HL-60 (cell line): ENCODE measurements around the gene SSR2.

ENCODE experiments used
- DNase-seq, 2 experiments: peaks; one replicate each; pipeline ENCODE4 v3.0.0-alpha.2; 2010 to 2020; ENCODE audit warnings: low read depth in 1 of 2, low spot score in 1 of 2
- H3K27ac ChIP-seq: fragments of 250-450 bp; sonication (Bioruptor Pico); replicated peaks from 2 replicates; pipeline ENCODE4 v1.5.1; 2020; ENCODE audit warnings: mild to moderate bottlenecking, moderate library complexity
- H3K27me3 ChIP-seq: fragments of 250-450 bp; sonication (Bioruptor Pico); 2 replicates; pipeline ENCODE4 v1.5.1; 2021; ENCODE audit warnings: mild to moderate bottlenecking, moderate library complexity; ENCODE audit not compliant: insufficient read depth, poor library complexity, severe bottlenecking
- H3K4me3 ChIP-seq: replicated peaks from 2 replicates; pipeline ENCODE4 v1.5.1; 2011; ENCODE audit warnings: mild to moderate bottlenecking, control low read depth, low read length; ENCODE audit not compliant: insufficient read depth
- GABPA ChIP-seq: IDR thresholded peaks from 2 replicates; pipeline ENCODE4 v1.6.1; 2012; ENCODE audit warnings: low read depth
- POLR2AphosphoS5 ChIP-seq: IDR thresholded peaks from 2 replicates; pipeline ENCODE4 v1.6.1; 2012; ENCODE audit warnings: low read depth
- REST ChIP-seq: IDR thresholded peaks from 2 replicates; pipeline ENCODE4 v1.6.1; 2012; ENCODE audit warnings: low read depth; ENCODE audit not compliant: insufficient replicate concordance
- SPI1 ChIP-seq: IDR thresholded peaks from 2 replicates; pipeline ENCODE4 v1.6.1; 2012; ENCODE audit warnings: low read depth, mild to moderate bottlenecking, borderline replicate concordance
- long read RNA-seq: library from polyadenylated mRNA; unstranded; transcript quantifications from one replicate; pipeline ENCODE4 v2.0.0, GENCODE V29; 2020
- TF ChIP-seq, protein P1 (sequence below): IDR thresholded peaks from one replicate; pipeline ENCODE4 v1.5.1; 2011; ENCODE audit warnings: low read length, control low read depth, inconsistent platforms; ENCODE audit not compliant: insufficient read depth

Gene SSR2
- long read RNA-seq, transcript SSR2-210 (6 exons, 895 nt): minor isoform, 5 of 949 reads
- long read RNA-seq, transcript SSR2-201 (6 exons, 1,116 nt): major isoform, 872 of 949 reads
- long read RNA-seq, transcript SSR2-209 (5 exons, 1,040 nt): minor isoform, 26 of 949 reads
- long read RNA-seq, partial matches to known transcripts: 18 of 949 reads
- long read RNA-seq, other reads (novel, unspliced or antisense): 22 of 949 reads

- TF ChIP-seq, protein P1, sequence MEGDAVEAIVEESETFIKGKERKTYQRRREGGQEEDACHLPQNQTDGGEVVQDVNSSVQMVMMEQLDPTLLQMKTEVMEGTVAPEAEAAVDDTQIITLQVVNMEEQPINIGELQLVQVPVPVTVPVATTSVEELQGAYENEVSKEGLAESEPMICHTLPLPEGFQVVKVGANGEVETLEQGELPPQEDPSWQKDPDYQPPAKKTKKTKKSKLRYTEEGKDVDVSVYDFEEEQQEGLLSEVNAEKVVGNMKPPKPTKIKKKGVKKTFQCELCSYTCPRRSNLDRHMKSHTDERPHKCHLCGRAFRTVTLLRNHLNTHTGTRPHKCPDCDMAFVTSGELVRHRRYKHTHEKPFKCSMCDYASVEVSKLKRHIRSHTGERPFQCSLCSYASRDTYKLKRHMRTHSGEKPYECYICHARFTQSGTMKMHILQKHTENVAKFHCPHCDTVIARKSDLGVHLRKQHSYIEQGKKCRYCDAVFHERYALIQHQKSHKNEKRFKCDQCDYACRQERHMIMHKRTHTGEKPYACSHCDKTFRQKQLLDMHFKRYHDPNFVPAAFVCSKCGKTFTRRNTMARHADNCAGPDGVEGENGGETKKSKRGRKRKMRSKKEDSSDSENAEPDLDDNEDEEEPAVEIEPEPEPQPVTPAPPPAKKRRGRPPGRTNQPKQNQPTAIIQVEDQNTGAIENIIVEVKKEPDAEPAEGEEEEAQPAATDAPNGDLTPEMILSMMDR: no peak
- no peak; the same call in 1 of the 2 replicates for TF ChIP-seq SPI1
- TF ChIP-seq REST: no peak
- TF ChIP-seq POLR2AphosphoS5: peak; percentile 77; the same call in 1 of the 2 replicates
- TF ChIP-seq GABPA: peak; percentile 94
- peak; percentile 93 to 94 for DNase-seq
- Histone ChIP-seq H3K27ac (peak within 1 kb of the TSS; percentile 72), H3K4me3 (peak within 1 kb of the TSS; percentile 95), H3K27me3 (no peaks in the 10 kb centered on the region)
These were observed at the start of gene SSR2 for GRCh38 chr1:156020293-156021092. Gene SSR2 (minus strand): TSS chr1:156020951. CDS start chr1:156020167, 784 bp downstream.

- no peak overlapping the region for H3K4me3 ChIP-seq
- H3K27ac ChIP-seq: no peak overlapping the region
- H3K27me3 ChIP-seq: no peaks in the 10 kb centered on the region
- TF ChIP-seq REST: no peak
- DNase-seq: no peak
These were observed 49.8 kb upstream of the SSR2 start for GRCh38 chr1:156070548-156070947.

DNA sequence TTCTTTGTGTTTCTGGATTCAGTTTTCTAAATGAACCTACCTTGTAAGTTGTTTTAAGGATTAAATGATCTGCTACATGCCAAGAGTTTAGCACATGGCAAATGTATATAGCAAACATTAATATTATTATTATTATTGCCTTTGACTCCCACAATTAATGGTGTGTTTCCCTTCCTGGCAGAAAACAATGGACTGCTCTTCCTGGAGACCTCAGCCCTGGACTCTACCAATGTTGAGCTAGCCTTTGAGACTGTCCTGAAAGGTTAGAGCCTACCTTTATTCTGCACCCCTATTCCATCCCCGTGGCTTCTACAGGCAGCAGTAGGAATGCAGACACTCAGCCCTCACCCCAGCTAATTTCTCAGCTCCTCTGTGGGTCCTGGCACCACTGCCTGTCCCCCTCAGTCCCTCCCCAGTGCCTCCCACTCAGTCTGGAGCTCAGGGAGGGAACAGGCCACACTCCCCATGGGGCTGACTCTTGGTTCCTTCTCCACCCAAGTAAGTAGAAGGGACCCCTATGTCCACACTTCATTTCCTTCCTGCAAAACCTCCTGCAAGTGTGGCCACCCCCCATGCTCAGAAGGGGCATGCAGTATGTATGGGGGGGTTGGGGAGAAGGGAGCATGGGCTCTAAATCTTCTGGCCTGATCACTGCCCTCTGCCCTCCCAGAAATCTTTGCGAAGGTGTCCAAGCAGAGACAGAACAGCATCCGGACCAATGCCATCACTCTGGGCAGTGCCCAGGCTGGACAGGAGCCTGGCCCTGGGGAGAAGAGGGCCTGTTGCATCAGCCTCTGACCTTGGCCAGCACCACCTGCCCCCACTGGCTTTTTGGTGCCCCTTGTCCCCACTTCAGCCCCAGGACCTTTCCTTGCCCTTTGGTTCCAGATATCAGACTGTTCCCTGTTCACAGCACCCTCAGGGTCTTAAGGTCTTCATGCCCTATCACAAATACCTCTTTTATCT, 49.0 kb upstream of the SSR2 start:
- no peak for DNase-seq
- Histone ChIP-seq H3K27me3 (no peaks in the 10 kb centered on the region), H3K27ac (no peak overlapping the region), H3K4me3 (no peak overlapping the region)
- no peak for TF ChIP-seq SPI1
- TF ChIP-seq, protein P1: no peak
- no peak for TF ChIP-seq REST
- no peak for TF ChIP-seq POLR2AphosphoS5
- no peak for TF ChIP-seq GABPA
